RWPE2 (cell line): ENCODE measurements around the gene DOK5.

ENCODE experiments used
- ATAC-seq: fragments of 200-7000 bp; cut with Tn5 transposase; 3 replicates; pipeline ENCODE4 v1.9.1; 2021; ENCODE audit warnings: low read depth
- DNase-seq: peaks from one replicate; pipeline ENCODE4 v3.0.0-alpha.2; 2020; ENCODE audit warnings: low spot score
- H3K27ac ChIP-seq: fragments of 450-650 bp; 2 replicates; pipeline ENCODE4 v1.5.1; 2017; ENCODE audit warnings: mild to moderate bottlenecking; ENCODE audit not compliant: poor library complexity, severe bottlenecking
- H3K27me3 ChIP-seq: fragments of 250-450 bp; sonication (Bioruptor Pico); 2 replicates; pipeline ENCODE4 v1.5.1; 2021; ENCODE audit warnings: mild to moderate bottlenecking, moderate library complexity; ENCODE audit not compliant: insufficient read depth, poor library complexity, severe bottlenecking
- H3K36me3 ChIP-seq: fragments of 250-450 bp; sonication (Bioruptor Pico); 2 replicates; pipeline ENCODE4 v1.5.1; 2020; ENCODE audit warnings: low read depth, mild to moderate bottlenecking, moderate library complexity
- H3K4me1 ChIP-seq: fragments of 250-450 bp; sonication (Bioruptor Pico); 2 replicates; pipeline ENCODE4 v1.5.1; 2021; ENCODE audit warnings: mild to moderate bottlenecking, moderate library complexity; ENCODE audit not compliant: insufficient read depth, poor library complexity, severe bottlenecking
- H3K4me3 ChIP-seq: fragments of 250-450 bp; sonication (Bioruptor Pico); 2 replicates; pipeline ENCODE4 v1.5.1; 2021; ENCODE audit warnings: mild to moderate bottlenecking, moderate library complexity; ENCODE audit not compliant: severe bottlenecking
- H3K9me3 ChIP-seq: fragments of 250-450 bp; sonication (Bioruptor Pico); 2 replicates; pipeline ENCODE4 v1.5.1; 2021; ENCODE audit warnings: mild to moderate bottlenecking, moderate library complexity; ENCODE audit not compliant: severe bottlenecking
- CTCF ChIP-seq: fragments of 450-650 bp; IDR thresholded peaks from one replicate; pipeline ENCODE4 v1.5.1; 2017; ENCODE audit warnings: mild to moderate bottlenecking, moderate library complexity; ENCODE audit not compliant: poor library complexity, severe bottlenecking

DOK5 gene

GRCh38 chr20:54657268-54657826, 182.0 kb downstream of the DOK5 start:
- H3K27me3 ChIP-seq: peaks cover 55% of the 10 kb centered on the region
- H3K36me3 ChIP-seq: no peaks in the 10 kb centered on the region
- no peak overlapping the region for H3K27ac ChIP-seq
- no peak for DNase-seq
- H3K4me3 ChIP-seq: no peak overlapping the region
- no peaks in the 10 kb centered on the region for H3K4me1 ChIP-seq
- peak; percentile 33; the same call in 1 of the 3 replicates for ATAC-seq
- TF ChIP-seq CTCF: no peak
- H3K9me3 ChIP-seq: no peaks in the 10 kb centered on the region

GRCh38 chr20:54658525-54658924, 183.1 kb downstream of the DOK5 start:
- Histone ChIP-seq H3K4me3 (no peak overlapping the region), H3K27me3 (peaks cover 57% of the 10 kb centered on the region), H3K4me1 (no peaks in the 10 kb centered on the region), H3K36me3 (no peaks in the 10 kb centered on the region), H3K9me3 (no peaks in the 10 kb centered on the region), H3K27ac (no peak overlapping the region)
- no peak for ATAC-seq
- no peak for DNase-seq
- no peak for TF ChIP-seq CTCF

DNA sequence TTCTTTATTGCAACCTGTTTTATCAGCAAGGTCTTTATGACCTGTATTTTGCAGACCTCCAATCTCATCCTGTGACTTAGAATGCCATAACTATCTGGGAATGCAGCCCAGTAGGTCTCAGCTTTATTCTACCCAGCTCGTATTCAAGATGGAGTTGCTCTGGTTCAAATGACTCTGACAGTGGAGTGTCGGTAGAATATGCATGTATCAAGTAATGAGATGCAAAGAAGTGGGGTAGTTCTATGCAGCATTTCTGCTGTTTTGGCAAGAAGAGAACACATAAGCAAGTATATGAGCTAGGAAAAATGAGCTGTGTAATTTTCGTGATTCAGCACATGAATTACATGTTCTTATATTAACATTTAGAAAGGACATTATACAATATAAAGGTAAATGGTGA, 185.9 kb downstream of the DOK5 start:
- no peak for ATAC-seq
- Histone ChIP-seq H3K27me3 (peaks cover 49% of the 10 kb centered on the region), H3K9me3 (no peaks in the 10 kb centered on the region), H3K36me3 (no peaks in the 10 kb centered on the region), H3K27ac (no peak overlapping the region), H3K4me1 (no peaks in the 10 kb centered on the region), H3K4me3 (no peak overlapping the region)
- DNase-seq: no peak
- no peak for TF ChIP-seq CTCF

DNA sequence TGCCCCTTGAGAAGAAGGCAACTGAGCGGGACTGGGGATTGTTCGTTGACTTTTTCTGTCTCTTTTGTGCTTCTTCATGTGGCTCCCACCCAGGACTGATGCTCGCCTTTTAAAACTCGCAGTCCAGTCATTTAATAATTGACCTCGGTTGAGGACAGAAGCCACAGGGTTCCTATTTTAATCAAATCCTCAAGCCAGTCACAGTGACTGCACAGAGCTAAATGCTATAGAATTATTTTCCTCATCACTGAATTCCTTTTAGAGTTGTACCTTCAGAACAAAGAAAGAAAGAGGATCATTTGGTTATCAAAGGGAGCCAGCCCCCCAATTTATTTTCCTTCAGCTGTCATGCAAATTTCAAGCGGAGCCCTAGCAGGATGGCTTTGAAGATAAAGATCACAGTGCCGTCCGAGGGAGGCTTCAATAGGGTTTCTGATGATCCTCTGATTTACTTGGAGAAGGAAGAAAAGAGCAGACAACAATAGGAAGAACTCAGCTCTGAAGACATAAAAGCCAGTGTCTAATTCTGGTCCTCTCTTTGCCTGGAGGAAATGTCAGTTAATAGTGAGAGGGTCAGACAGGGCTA, 186.6 kb downstream of the DOK5 start:
- no peaks in the 10 kb centered on the region for H3K36me3 ChIP-seq
- H3K4me1 ChIP-seq: no peaks in the 10 kb centered on the region
- no peak for TF ChIP-seq CTCF
- DNase-seq (no peak), ATAC-seq (no peak)
- no peaks in the 10 kb centered on the region for H3K9me3 ChIP-seq
- H3K4me3 ChIP-seq: no peak overlapping the region
- no peak overlapping the region for H3K27ac ChIP-seq
- H3K27me3 ChIP-seq: peaks cover 53% of the 10 kb centered on the region

DNA sequence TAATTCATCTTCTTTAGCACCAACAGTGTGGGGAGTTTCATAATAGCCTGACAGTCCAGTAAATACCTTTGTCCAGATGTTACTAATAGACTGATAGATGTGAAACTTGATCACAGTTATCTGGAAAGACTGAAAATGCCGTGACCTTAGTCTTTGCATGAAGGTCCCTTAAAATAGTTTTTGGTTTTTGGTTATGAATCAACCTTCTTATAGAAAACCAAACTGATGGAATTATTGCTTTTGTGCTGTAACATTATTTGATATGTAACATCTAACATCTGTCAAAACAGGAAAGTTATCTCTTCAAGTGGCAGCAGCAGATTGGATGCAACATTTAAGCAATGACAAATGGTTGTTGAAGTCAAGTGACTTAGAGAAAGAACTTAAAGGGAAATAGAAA, 190.4 kb downstream of the DOK5 start:
- ATAC-seq (no peak), DNase-seq (no peak)
- no peaks in the 10 kb centered on the region for H3K4me1 ChIP-seq
- no peaks in the 10 kb centered on the region for H3K9me3 ChIP-seq
- H3K27ac ChIP-seq: no peak overlapping the region
- TF ChIP-seq CTCF: no peak
- peaks cover 48% of the 10 kb centered on the region for H3K27me3 ChIP-seq
- H3K36me3 ChIP-seq: no peaks in the 10 kb centered on the region
- H3K4me3 ChIP-seq: no peak overlapping the region
